ENCODE data around the gene TMEM108.

The TMEM108 gene

GRCh38 chr3:133121450-133121849 lies 83.3 kb downstream of the TMEM108 start:
- no peak for DNase-seq

DNA sequence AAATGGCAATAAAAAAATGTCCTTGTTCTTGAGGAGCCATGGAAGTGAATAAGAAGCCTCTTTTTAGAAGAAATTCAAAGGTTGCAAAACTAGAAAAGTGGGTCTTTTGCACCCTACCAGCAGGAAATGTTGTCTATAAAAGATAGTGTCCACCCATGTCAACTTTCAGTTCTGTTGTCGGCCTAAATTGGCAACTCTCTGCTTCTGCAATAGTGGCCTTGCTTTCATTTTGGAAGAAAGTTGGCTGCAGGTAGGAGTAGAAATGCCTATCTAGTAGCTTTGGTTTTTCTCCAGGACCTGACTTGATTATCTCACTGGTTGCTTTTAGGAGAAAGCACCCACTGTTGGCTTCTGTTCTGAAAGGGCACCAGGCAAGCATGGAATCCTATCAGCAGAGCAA lies 85.4 kb downstream of the TMEM108 start:
- DNase-seq, result no peak

DNA sequence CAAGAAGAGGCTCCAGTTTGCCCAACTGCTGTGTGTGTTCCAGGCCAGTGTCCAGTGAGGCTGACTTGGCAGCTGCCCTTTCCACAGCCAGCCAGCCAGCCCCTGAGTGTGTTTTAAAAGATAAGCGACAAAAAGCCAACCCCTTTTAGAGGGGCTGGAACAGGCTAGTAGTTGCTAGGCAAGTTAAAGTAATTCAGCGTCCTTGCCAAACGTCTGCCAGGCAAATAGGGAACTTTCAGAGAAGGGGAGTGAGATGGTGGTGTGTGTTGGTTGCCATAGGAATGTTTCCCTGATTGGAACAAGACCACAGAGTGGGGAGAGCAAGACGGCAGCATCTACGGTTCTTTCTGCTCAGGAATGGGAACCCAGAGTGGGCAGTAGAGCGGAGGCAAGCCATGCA lies 86.3 kb downstream of the TMEM108 start:
- no peak for DNase-seq

GRCh38 chr3:133125171-133125570 lies 87.0 kb downstream of the TMEM108 start:
- DNase-seq, result no peak

DNA sequence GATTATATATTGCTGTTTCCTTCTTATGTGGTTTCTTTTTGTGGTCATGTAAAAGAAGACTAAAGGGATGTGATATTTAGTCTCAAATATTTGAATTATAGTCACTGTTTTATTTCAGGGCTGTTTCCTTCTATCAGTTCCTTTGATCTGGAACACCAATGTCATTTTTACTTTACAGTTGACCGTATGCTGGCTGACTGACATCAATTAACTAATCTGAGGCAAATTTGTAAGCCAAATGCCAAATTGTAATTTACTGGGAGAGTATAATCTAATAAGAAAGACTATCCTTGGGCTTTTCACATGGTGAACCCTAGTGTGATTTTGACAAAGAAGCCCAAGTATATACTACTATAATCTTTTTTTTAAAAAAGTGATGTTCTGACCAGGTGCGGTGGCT lies 87.6 kb downstream of the TMEM108 start:
- DNase-seq, result no peak

DNA sequence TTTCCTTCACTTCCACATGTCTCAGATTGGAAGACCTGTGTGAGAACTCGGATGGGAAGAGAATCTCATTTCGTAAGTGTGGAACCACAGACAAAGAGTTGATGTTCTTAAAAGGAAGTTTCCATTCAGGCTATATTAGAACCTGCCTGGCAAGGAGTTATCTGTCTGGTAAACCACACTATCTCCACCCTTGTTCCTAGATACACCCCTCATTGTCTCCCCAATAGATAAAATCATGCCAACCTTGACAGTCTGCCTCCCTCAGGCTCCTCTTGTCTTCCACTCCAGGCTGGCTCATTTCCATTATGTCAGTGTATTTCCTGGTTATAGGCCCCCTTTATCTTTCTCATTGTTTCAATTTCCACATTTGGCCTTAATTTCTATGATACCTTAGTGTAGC lies 89.2 kb downstream of the TMEM108 start:
- no peak for DNase-seq

DNA sequence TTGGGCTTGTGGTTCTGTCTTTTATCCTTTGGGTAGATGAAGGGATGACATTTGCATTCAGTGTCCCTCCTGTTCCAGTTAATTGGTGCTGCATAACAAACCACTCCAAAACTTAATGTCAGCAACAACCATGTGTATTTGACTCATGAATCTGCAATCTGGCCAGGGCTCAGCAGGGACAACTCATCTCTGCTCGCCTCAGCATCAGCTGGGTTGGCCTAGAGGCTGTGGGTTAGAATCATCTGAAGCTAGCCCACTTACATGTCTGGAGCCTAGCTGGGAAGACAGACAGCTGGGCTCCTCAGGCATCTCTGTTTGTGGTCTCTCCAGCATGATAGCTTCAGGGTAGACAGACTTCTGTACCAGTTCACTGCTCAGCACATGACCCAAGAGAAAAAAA lies 92.0 kb downstream of the TMEM108 start:
- no peak for DNase-seq

- DNase-seq, result no peak
These were observed 97.1 kb downstream of the TMEM108 start for GRCh38 chr3:133135306-133135705.

DNA sequence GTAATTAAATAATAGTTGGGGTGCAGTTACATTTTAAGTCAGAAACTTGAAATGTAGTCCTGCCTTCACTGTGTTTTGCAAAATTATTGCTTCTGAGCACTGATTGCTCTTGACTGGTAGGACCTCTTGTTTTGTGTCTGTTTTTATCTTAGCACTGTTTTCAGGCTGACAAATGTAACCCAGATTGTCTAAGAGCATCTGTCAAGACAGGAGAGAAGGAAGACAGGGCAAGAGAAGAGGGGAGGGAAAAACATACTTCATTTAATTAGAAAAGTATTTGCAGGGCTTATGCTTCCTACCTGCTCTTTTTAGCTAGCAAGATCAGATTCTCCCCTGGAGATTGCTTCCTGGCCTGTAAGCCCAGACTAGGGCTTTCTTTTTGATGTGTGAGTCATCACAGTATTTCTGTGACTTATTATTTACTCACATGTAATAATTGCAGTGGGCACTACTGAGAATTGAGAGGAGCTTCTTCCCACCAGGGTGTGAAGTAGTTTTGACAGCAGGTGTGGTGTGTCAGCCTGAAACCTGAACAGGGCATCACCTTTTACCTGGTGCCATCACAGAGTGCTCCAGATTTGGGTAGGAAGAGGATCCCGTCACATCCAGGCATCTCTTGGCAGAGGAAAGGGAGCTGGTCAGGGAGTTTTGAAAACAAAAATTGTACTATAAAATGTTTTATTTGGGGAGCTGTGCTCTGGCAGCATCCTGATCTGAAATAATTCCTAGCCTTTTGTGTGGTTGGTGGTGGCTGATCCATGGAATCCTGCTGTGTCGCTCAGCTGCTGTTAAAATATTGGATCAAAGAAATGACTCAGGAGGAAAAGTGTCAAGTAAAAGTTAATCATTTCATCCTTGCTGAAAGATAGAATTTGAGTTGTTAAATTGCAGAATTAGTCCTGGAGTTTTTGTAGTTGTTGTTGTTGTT lies 98.2 kb downstream of the TMEM108 start:
- DNase-seq, result no peak

- DNase-seq, result no peak
These were observed 99.1 kb downstream of the TMEM108 start for GRCh38 chr3:133137042-133137996.

- DNase-seq, result no peak
These were observed 99.8 kb downstream of the TMEM108 start for GRCh38 chr3:133138017-133138416.

GRCh38 chr3:133152056-133152455 lies 113.9 kb downstream of the TMEM108 start:
- DNase-seq, result no peak

GRCh38 chr3:133152681-133153220 lies 114.6 kb downstream of the TMEM108 start:
- no peak for DNase-seq

DNA sequence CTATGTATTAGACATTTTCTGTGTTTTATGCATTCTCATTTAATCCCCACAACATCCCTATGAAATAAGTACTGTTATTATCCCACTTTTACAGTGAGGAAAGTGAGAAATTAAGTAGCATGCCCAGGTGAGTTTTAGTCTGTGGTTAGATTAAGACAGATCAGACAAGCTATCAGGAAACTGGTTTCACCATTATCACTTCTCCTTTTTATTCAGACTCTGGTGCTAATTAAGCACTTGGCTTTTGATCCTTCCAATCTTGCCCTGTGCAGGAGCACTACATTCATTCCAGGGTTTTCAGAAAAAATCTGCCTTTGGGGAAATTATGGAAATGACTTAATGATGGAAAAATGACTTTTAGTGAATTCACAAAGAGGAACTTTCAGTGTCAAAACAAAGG lies 115.2 kb downstream of the TMEM108 start:
- no peak for DNase-seq

DNA sequence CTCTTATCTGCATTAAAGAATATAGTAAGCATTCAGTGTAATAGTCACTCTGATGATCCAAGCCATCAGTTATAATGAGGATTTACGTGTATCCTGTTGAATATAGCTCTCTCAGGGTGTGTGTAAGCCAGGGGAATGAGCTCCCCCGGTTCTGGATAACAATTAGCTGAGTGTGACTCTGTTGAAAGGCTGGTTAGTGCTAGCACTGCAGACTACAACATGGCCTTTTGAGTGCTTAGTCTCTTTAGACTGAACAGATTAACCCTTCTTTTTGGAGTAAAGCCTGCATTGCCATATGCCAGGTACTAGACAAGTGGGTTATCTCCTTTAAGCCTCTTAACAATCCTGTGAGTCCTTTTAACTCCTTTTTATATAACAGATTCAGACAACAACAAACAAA lies 119.5 kb downstream of the TMEM108 start:
- DNase-seq, result no peak

GRCh38 chr3:133158686-133159085 lies 120.5 kb downstream of the TMEM108 start:
- DNase-seq, result no peak

GRCh38 chr3:133159498-133160475 lies 121.6 kb downstream of the TMEM108 start:
- no peak for DNase-seq

DNA sequence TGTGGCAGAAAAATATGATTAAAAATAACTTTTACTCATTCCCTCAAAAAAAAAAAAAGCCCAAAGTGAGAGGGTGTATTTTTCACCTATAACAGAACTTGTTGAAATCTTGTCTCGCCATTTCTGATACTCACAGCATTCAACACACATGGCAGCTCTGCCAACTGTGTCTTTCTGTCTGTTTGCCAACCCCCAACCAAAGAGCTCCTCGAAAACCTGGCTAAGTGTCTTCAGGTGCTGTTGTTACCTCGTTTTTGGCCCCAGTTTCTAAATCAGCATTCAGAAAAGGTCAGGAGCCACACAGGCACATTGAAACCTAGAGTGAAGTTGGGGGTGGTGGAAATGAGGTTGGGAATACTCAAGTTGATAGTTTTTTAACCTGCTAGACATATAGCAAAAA lies 123.5 kb downstream of the TMEM108 start:
- no peak for DNase-seq

DNA sequence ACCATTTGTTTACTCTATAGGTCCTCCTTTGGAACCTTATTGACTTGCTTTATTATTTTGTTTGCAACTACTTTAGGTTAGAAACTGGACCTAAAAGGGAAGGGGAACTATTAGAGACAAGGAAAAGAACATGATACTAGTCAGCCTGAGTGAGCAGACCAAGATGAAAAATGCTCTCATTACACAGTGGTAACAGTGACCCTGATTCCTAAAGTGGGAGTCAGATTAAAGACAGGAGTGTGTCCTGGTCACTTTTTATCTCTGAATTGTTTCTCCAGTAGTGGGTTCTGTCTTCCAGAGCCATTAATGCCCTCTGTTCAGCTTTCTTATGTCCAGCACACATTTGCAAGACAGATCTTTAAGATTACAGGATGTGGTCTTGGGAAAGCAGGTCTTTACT lies 124.1 kb downstream of the TMEM108 start:
- DNase-seq, result no peak

- DNase-seq, result no peak
These were observed 124.6 kb downstream of the TMEM108 start for GRCh38 chr3:133162670-133163305.

DNA sequence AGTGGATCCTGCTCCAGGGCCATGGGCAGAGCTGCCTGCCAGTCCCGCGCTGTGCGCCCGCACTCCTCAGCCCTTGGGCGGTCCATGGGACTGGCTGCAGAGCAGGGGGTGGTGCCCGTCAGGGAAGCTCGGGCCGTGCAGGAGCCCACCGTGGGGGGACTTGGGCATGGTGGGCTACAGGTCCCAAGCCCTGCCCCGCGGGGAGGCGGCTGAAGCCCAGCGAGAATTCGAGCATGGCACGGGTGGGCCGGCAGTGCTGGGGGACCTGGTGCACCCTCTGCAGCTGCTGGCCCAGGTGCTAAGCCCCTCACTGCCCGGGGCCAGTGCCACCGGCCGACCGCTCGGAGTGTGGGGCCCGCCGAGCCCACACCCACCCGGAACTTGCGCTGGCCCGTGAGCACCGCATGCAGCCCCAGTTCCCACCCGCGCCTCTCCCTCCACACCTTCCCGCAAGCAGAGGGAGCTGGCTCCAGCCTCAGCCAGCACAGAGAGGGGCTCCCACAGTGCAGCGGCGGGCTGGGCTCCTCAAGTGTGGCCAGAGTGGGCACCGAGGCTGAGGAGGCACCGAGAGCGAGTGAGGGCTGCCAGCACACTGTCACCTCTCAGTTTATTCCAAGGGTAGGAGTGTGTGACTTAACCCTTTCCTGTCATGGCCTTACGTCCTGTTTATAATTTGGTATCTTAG lies 129.3 kb downstream of the TMEM108 start:
- DNase-seq, result no peak

Measured in activated CD4-positive, alpha-beta T cell treated with anti-CD3 and anti-CD28 coated beads, Interleukin-2, amount 50 U/mL, for 48 hours (primary cell).